Measurements from ENCODE around the gene DUSP10.

DUSP10 gene

GRCh38 chr1:221778535-221779142, 36.8 kb upstream of the DUSP10 start:
- no peaks in the 10 kb centered on the region for H4K20me1 ChIP-seq (ENCODE audit: low read depth, low read length)
- no peaks in the 10 kb centered on the region for H3K27me3 ChIP-seq (ENCODE audit: low read length)
- H2AFZ ChIP-seq (ENCODE audit: low read depth, low read length, severe bottlenecking) = peak overlapping the region; percentile 40
- peak overlapping the region; percentile 48 for H3K9ac ChIP-seq (ENCODE audit: low read length)
- TF ChIP-seq, protein P1, sequence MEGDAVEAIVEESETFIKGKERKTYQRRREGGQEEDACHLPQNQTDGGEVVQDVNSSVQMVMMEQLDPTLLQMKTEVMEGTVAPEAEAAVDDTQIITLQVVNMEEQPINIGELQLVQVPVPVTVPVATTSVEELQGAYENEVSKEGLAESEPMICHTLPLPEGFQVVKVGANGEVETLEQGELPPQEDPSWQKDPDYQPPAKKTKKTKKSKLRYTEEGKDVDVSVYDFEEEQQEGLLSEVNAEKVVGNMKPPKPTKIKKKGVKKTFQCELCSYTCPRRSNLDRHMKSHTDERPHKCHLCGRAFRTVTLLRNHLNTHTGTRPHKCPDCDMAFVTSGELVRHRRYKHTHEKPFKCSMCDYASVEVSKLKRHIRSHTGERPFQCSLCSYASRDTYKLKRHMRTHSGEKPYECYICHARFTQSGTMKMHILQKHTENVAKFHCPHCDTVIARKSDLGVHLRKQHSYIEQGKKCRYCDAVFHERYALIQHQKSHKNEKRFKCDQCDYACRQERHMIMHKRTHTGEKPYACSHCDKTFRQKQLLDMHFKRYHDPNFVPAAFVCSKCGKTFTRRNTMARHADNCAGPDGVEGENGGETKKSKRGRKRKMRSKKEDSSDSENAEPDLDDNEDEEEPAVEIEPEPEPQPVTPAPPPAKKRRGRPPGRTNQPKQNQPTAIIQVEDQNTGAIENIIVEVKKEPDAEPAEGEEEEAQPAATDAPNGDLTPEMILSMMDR (IDR thresholded peaks at IDR 0.05; ENCODE audit: insufficient read depth, low read length, poor library complexity, severe bottlenecking) = no peak
- TF ChIP-seq EZH2phosphoT487 (conservative IDR thresholded peaks at IDR 0.05; ENCODE audit: low read length) = no peak
- H3K9me3 ChIP-seq (ENCODE audit: insufficient read depth, low read length) = no peaks in the 10 kb centered on the region
- peak overlapping the region; percentile 31 for H3K4me3 ChIP-seq (ENCODE audit: insufficient read depth, low read length, poor library complexity, severe bottlenecking)
- no peaks in the 10 kb centered on the region for H3K9me2 ChIP-seq (replicated peaks; ENCODE audit: insufficient read depth, low read length)
- H3K4me2 ChIP-seq (ENCODE audit: low read depth, low read length, poor library complexity, severe bottlenecking) = peak overlapping the region; percentile 69
- H3F3A ChIP-seq (ENCODE audit: insufficient read depth) = peaks cover 36% of the 10 kb centered on the region
- H3K27ac ChIP-seq (ENCODE audit: low read depth, low read length) = peak overlapping the region; percentile 92
- H3K79me2 ChIP-seq (ENCODE audit: insufficient read depth, low read length) = no peaks in the 10 kb centered on the region
- H3K36me3 ChIP-seq (ENCODE audit: low read length) = no peaks in the 10 kb centered on the region

- Histone ChIP-seq H3K27me3 (ENCODE audit: low read length) (no peaks in the 10 kb centered on the region), H3K9me2 (replicated peaks; ENCODE audit: insufficient read depth, low read length) (no peaks in the 10 kb centered on the region), H4K20me1 (ENCODE audit: low read depth, low read length) (no peaks in the 10 kb centered on the region), H2AFZ (ENCODE audit: low read depth, low read length, severe bottlenecking) (peak overlapping the region; percentile 32), H3K36me3 (ENCODE audit: low read length) (no peaks in the 10 kb centered on the region), H3K9ac (ENCODE audit: low read length) (peak overlapping the region; percentile 48), H3K4me3 (ENCODE audit: insufficient read depth, low read length, poor library complexity, severe bottlenecking) (peak overlapping the region; percentile 31), H3K79me2 (ENCODE audit: insufficient read depth, low read length) (no peaks in the 10 kb centered on the region), H3K27ac (ENCODE audit: low read depth, low read length) (peak overlapping the region; percentile 92), H3F3A (ENCODE audit: insufficient read depth) (peaks cover 36% of the 10 kb centered on the region), H3K9me3 (ENCODE audit: insufficient read depth, low read length) (no peaks in the 10 kb centered on the region), H3K4me2 (ENCODE audit: low read depth, low read length, poor library complexity, severe bottlenecking) (peak overlapping the region; percentile 69)
- TF ChIP-seq, protein P1 (IDR thresholded peaks at IDR 0.05; ENCODE audit: insufficient read depth, low read length, poor library complexity, severe bottlenecking) = no peak
- TF ChIP-seq EZH2phosphoT487 (conservative IDR thresholded peaks at IDR 0.05; ENCODE audit: low read length) = no peak
Observed at GRCh38 chr1:221778125-221778524, 36.2 kb upstream of the DUSP10 start.

GRCh38 chr1:221777431-221778072, 35.7 kb upstream of the DUSP10 start:
- peak overlapping the region; percentile 69 for H3K4me2 ChIP-seq (ENCODE audit: low read depth, low read length, poor library complexity, severe bottlenecking)
- H2AFZ ChIP-seq (ENCODE audit: low read depth, low read length, severe bottlenecking) = peak overlapping the region; percentile 34
- no peaks in the 10 kb centered on the region for H3K9me2 ChIP-seq (replicated peaks; ENCODE audit: insufficient read depth, low read length)
- no peaks in the 10 kb centered on the region for H3K36me3 ChIP-seq (ENCODE audit: low read length)
- H3K27ac ChIP-seq (ENCODE audit: low read depth, low read length) = peak overlapping the region; percentile 92
- no peaks in the 10 kb centered on the region for H3K9me3 ChIP-seq (ENCODE audit: insufficient read depth, low read length)
- H3K9ac ChIP-seq (ENCODE audit: low read length) = peak overlapping the region; percentile 48
- no peaks in the 10 kb centered on the region for H4K20me1 ChIP-seq (ENCODE audit: low read depth, low read length)
- H3K27me3 ChIP-seq (ENCODE audit: low read length) = no peaks in the 10 kb centered on the region
- H3K79me2 ChIP-seq (ENCODE audit: insufficient read depth, low read length) = no peaks in the 10 kb centered on the region
- H3K4me3 ChIP-seq (ENCODE audit: insufficient read depth, low read length, poor library complexity, severe bottlenecking) = peak overlapping the region; percentile 31
- no peak for TF ChIP-seq EZH2phosphoT487 (conservative IDR thresholded peaks at IDR 0.05; ENCODE audit: low read length)
- TF ChIP-seq, protein P1 (IDR thresholded peaks at IDR 0.05; ENCODE audit: insufficient read depth, low read length, poor library complexity, severe bottlenecking) = no peak
- peaks cover 36% of the 10 kb centered on the region for H3F3A ChIP-seq (ENCODE audit: insufficient read depth)
